Upper lobe of left lung (tissue), 4 donors: ENCODE measurements around the gene FOXP1.

Experiments
- CTCF ChIP-seq, 6 experiments: fragments of 450-650 bp in 4 of 6; fragments of 200-600 bp in 2 of 6; sonication (generic) in 2 of 6; IDR thresholded peaks; one replicate each; pipeline ENCODE4 v1.5.1; 2016 to 2019; ENCODE audit warnings: antibody characterized with exemption in 6 of 6
- POLR2A ChIP-seq, 4 donors: fragments of 450-650 bp; IDR thresholded peaks; one replicate each; pipeline ENCODE4 v1.5.1; 2016 to 2017; ENCODE audit warnings: antibody characterized with exemption in 4 of 4, mild to moderate bottlenecking in 2 of 4
- POLR2AphosphoS5 ChIP-seq, 2 donors: sonication (generic); formaldehyde crosslinking; IDR thresholded peaks; one replicate each; pipeline ENCODE4 v1.5.1; 2017; ENCODE audit warnings: antibody characterized with exemption in 2 of 2

DNA sequence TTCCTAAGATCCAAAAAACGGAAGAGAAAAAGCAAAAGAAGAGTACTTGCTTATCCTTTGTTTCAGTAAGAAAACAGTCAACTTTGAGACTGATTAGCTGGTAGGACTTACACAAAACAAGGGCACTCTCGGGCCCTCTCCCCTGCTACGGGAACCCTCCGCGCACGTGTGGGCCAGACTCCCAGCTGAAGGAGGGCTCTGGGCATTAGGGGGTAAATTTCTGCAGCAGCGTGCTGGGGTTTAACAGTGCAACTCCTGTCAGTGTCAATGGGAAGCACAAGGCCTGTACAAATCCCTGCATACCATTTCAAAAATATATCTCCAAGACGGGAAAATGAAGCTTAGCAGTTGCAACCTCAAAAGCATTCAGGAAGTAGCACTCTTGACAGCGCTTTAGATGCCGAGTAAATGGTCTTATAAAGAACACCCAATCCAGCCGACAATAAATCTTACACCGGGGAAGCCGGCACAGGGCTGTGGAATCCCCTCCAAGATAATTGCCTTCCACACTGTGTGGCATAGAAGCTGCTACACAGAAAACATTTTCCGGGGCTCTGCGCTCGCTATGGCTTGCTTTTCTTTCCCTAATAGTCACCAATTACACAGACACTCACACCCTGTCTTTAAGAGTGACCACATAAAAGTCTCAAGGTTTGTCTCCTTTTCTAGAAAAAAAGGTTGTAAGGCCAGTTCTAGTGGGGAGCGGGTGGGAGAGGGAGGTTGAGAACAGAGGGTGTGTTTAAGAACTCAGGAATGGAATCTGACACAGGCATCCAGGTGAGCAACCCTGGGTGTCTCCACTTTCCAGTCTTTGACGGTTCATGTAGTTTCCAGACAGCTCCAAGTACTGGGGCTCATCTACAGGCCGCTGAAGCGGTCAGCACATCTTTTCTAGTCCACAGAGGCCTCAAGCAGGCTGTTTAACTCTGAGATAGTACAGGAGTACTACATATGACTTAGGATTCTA is 512.7 kb downstream of the FOXP1 start:
- TF ChIP-seq POLR2A (IDR thresholded peaks at IDR 0.05) (no peak), POLR2AphosphoS5 (IDR thresholded peaks at IDR 0.05) (no peak), CTCF (IDR thresholded peaks at IDR 0.05) (no peak)
